GM18526 (cell line): ENCODE results near the gene MINDY4.

Source experiments
- POLR2A ChIP-seq: IDR thresholded peaks from 3 replicates; pipeline ENCODE4 v1.6.1; 2011; ENCODE audit not compliant: insufficient read length; ENCODE audit errors: extremely low read depth

The MINDY4 gene

GRCh38 chr7:30800785-30801252, 29.6 kb downstream of the MINDY4 start:
- no peak for TF ChIP-seq POLR2A

GRCh38 chr7:30802812-30803211, 31.6 kb downstream of the MINDY4 start:
- no peak for TF ChIP-seq POLR2A

GRCh38 chr7:30804078-30804661, 33.0 kb downstream of the MINDY4 start:
- no peak for TF ChIP-seq POLR2A

- no peak for TF ChIP-seq POLR2A
Observed at GRCh38 chr7:30805081-30805691, 34.0 kb downstream of the MINDY4 start.

GRCh38 chr7:30805931-30806330, 34.7 kb downstream of the MINDY4 start:
- no peak for TF ChIP-seq POLR2A

GRCh38 chr7:30810986-30811385, 39.8 kb downstream of the MINDY4 start:
- no peak for TF ChIP-seq POLR2A

- no peak for TF ChIP-seq POLR2A
Observed at GRCh38 chr7:30812676-30813075, 41.5 kb downstream of the MINDY4 start.

GRCh38 chr7:30813466-30813865, 42.2 kb downstream of the MINDY4 start:
- no peak for TF ChIP-seq POLR2A

- no peak for TF ChIP-seq POLR2A
Observed at GRCh38 chr7:30814700-30815387, 43.6 kb downstream of the MINDY4 start.

- TF ChIP-seq POLR2A, result no peak
Observed at GRCh38 chr7:30815388-30815854, 44.2 kb downstream of the MINDY4 start.

- TF ChIP-seq POLR2A, result no peak
Observed at GRCh38 chr7:30815951-30816644, 44.9 kb downstream of the MINDY4 start.

- TF ChIP-seq POLR2A, result no peak
Observed at GRCh38 chr7:30816645-30817370, 45.6 kb downstream of the MINDY4 start.

GRCh38 chr7:30817371-30817767, 46.2 kb downstream of the MINDY4 start:
- no peak for TF ChIP-seq POLR2A

- TF ChIP-seq POLR2A, result no peak
Observed at GRCh38 chr7:30824821-30825720, 53.9 kb downstream of the MINDY4 start.

GRCh38 chr7:30826181-30826580, 55.0 kb downstream of the MINDY4 start:
- no peak for TF ChIP-seq POLR2A

GRCh38 chr7:30828591-30828990, 57.4 kb downstream of the MINDY4 start:
- TF ChIP-seq POLR2A, result no peak
